Transverse colon (tissue), 4 donors: ENCODE results near the gene ZNF420.

Source experiments
- EP300 ChIP-seq: sonication (generic); formaldehyde crosslinking; IDR thresholded peaks from one replicate; pipeline ENCODE4 v1.6.1; 2017; ENCODE audit warnings: antibody characterized with exemption, low read depth
- POLR2A ChIP-seq: fragments of 450-650 bp; IDR thresholded peaks from one replicate; pipeline ENCODE4 v1.6.1; 2016; ENCODE audit warnings: antibody characterized with exemption, mild to moderate bottlenecking, moderate library complexity
- POLR2AphosphoS5 ChIP-seq, 3 donors: sonication (generic); formaldehyde crosslinking; IDR thresholded peaks; one replicate each; pipeline ENCODE4 v1.6.1; 2016; ENCODE audit warnings: antibody characterized with exemption in 3 of 3
- TF ChIP-seq, protein P1 (sequence below), 5 experiments: fragments of 200-600 bp in 3 of 5; fragments of 450-650 bp in 2 of 5; sonication (generic) in 3 of 5; IDR thresholded peaks; 1 replicate in 2 of 5; 2 replicates in 3 of 5; pipeline ENCODE4 v1.5.1; 2016 to 2017; ENCODE audit warnings: antibody characterized with exemption in 5 of 5, inconsistent platforms in 3 of 5, mild to moderate bottlenecking in 2 of 5, moderate library complexity in 1 of 5

DNA sequence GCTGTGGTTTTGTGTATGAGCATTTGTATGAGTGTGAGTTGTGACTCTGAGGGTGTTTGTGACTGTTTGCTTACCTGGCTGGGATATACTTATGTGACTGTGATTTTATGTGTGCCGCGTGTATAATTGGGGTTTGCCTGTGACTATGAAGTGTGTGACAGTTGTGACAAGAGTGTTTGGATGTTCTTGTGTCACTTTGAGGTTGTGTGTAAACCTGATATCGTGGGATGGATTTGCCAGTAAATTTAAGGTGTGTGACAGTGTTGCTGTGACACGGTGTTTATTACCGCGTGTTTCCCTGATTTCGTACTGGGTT, 442 bp downstream of the ZNF420 start:
- TF ChIP-seq POLR2A, result no peak
- TF ChIP-seq, protein P1, sequence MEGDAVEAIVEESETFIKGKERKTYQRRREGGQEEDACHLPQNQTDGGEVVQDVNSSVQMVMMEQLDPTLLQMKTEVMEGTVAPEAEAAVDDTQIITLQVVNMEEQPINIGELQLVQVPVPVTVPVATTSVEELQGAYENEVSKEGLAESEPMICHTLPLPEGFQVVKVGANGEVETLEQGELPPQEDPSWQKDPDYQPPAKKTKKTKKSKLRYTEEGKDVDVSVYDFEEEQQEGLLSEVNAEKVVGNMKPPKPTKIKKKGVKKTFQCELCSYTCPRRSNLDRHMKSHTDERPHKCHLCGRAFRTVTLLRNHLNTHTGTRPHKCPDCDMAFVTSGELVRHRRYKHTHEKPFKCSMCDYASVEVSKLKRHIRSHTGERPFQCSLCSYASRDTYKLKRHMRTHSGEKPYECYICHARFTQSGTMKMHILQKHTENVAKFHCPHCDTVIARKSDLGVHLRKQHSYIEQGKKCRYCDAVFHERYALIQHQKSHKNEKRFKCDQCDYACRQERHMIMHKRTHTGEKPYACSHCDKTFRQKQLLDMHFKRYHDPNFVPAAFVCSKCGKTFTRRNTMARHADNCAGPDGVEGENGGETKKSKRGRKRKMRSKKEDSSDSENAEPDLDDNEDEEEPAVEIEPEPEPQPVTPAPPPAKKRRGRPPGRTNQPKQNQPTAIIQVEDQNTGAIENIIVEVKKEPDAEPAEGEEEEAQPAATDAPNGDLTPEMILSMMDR (IDR thresholded peaks at IDR 0.05), result no peak
- TF ChIP-seq POLR2AphosphoS5 (IDR thresholded peaks at IDR 0.05), result no peak
- TF ChIP-seq EP300, result no peak
